DMS53 (cell line): ENCODE data around the gene CHRNA5.

Experiments used
- DNase-seq: peaks from one replicate; lab custom pipeline; 2025; lab: John Stamatoyannopoulos, UW

The CHRNA5 gene

DNA sequence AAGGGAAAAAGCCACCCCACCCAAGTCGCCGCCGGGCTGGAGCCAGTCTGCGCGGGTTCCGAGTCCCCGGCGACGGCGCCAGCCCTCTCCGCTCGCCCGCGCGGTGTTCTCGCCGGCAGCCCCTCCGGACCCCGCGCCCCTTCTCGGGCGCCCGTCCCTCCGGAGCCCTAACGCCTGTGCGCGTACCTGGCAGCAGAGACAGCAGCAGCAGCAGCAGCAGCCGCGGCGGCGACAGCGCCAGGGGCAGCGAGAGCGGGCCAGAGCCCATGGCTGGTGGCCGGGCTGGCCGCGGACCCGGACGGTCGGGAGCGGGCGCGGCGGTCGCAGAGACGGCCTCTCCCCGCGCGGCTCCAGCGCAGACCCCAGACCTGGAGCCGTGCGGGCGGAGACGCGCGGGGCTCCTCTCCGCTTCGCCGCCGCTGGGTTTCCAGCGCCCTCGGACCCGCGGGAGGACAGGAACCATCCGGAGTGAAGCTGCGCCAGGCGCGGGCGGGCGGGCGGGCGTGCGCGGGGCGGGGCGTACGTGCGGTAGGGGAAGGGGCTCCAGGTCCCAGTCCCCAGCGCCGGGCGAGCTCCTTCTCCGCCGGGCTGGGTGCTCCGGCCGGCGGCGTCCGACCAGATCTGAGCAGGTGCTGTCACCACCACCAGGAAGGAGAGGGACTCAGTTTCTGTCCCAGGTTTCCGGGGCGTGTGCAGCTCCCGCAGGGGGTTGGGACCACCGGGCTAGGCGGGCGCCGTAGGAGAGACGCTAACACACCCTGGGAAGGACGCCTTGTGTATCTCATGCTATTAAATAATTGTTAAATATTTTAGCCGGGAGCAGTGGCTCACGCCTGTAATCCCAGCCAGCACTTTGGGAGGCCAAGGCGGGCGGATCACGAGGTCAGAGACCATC, 55.5 kb downstream of the CHRNA5 start, which contains the start of gene CHRNA3:
CHRNA3 (minus strand) TSS at position 470 of the 895 bp plus-strand sequence; CDS start at position 268, 202 bp downstream.
- peak; percentile 54 for DNase-seq

DNA sequence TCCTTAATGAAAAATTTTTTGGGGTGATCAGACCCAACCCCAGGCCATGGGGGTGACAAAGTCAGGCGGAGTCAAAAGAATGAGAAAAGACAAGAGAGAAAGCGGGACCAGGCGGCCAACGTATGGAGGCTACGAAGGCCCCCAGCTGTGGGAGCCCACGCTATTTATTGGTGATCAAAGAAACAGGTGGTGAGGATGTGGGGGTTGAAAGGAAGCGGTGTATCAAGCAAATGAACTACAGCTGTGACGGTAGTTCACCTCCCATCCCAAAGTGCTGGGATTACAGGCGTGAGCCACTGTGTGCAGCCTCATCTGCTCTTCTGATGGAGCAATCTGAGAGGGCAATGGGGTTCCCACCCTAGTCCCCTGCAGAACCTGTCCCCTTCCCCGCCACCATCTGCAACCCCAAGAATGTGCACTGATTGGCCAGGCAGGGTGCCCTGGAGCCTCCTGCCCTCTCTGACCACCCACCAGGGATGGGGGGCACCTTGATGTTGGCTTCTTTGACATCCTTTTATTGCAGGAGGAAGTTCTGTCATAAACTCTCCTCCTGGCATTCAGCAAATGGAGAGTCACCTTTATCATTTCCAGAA, 56.6 kb downstream of the CHRNA5 start:
- no peak for DNase-seq

DNA sequence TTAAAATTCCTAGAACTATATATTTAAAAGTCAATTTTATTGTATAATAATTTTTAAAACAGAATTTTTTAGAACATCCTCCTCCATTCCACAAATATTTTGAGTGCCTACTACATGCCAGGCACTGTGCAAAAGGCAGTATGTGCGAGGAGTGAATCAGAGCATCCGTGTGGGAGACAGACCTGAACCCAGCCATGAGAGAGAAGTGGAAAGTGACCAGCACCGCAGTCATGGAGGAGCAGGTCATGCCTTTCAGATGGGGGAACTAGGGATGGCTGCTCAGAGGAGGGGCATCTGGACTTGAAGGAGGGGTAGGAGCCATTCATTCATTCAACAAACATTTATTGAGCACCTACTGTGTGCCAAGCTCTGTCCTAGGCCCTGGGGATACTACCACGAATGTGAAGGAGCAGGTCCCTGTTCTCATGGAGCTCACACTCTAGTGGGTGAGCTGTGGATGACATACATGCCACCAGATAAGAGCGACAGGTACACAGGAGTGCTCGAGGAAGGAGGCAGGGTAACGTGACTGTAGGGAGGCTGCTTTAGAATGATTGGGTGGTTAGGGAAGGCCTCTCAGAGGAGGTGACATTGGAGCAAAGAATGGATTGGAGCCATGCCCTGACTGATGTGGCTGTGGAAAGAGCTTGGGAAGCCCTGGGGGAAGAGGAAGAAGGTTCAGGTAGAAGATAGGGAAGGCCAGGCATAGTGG, 58.6 kb downstream of the CHRNA5 start:
- no peak for DNase-seq

DNA sequence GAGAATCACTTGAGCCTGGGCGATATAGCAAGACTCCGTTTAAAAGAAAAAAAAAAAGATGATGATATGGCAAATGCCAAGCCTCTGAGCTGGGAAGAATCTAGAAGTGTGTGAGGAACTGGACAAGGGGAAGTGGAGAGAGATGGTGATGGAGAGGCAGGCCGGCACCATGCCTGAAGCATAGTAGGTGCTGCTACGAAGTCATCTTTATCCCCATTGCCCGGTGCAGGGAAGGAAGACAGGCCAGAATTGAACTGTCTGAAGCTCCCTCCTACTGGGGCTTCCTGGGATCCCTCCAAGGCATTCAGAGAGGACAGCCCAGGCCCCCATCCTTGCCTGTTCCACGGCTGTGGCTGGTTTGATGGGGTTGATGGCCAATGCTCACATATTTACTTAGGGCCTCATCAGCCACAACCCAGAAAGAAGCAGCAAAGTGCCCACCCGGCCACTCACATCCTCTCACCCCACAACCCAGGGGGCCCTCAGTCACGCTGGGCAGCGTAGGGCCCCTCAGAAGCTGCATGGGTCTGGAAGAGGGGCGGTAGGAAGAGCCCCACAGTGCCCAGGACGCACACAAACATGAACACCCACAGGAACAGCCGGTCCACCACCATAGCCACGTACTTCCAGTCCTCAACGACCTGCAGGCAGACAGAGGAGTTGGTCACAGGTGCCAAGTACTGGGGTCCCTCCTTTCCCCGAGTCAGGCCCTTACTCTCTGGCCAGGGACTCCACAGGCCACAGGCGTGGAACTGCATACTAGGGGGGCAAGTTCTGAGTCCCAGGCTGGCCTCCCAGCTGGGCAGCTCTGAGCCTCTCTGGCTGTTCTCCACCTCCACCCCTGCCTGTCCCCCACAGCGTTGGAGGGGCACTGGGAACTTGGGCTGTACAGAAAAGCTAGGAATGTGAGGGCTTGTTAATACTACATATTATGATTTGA, 59.6 kb downstream of the CHRNA5 start:
- DNase-seq, result peak; percentile 37

DNA sequence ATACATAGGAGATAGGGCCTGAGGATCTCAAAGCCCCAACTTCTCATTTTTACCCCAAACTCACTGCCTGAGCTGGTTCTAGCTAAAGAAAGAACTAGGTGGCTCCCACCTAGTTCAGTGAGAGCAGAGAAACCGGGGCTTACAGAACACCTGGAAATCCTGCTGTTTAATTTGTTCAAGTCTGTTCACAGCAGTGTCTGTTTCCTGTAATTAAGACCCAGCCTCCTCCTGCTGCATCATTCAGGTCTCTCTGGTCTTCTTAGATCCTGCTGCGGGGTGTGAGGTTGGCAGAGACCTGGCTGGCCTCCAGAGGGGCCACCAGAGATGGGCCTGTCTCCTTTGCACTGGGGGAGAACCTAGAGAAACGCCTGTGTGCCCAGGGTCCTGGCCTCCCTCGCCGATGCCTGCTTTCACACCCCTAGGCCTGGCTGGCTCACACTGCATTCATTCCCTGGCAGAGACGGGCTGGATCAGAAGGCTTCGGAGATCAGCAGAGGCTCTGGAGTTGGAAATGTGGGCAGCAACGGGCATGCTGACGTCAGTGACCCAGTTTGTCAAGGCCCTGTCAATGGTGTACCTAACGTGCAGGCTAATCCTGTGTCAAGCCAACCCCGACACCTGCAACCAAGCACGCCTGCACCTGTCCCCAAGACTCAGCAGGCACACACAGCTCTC, 60.4 kb downstream of the CHRNA5 start:
- DNase-seq, result peak; percentile 96

DNA sequence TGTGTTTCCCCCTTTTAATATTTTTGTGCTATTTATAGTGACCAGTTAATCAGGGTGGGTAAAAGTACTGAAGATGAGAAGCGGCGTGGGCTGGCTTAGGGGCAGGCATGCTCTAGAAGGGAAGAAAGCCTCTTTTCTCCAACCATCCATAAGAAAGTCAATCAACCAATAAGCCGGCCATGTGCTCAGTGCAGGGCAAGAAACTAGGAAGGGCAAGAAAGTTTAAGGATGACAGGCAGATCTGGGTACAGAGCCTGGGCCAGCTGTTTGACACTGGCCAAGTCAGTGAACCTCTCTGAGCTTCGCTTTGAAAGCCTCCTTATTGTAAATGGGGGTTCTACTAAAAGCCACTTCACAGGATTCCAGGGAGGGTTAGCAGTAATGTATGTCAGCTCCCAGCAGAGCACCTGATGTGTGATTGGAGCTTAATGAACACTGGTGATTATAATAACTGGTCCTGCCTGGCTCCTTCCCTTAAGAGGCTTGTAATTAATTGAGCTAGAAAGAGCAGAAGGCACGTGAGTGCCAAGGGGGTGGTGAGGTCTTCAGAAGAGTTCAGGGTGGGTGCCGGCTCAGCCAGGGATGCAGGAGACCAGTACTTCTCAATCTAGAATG, 61.2 kb downstream of the CHRNA5 start:
- no peak for DNase-seq

DNA sequence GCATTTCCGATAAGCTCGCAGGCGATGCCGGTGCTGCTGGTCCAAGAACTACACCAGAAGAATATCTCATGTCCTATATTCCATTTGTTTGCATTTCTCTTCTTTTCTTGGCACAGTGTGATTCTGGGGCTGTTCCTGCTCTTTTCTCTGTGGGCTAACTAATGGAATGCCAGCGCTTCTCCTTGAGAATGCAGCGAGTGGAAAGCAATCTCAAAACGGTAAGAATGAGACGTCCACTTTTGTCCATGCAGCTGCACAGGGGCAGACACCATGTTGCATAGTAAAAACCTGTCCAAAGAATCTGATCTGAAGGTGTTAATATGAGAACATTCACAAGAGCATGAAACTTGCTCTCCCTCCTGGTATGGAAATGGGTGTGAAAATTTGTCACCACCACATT, 62.0 kb downstream of the CHRNA5 start:
- DNase-seq, result no peak

DNA sequence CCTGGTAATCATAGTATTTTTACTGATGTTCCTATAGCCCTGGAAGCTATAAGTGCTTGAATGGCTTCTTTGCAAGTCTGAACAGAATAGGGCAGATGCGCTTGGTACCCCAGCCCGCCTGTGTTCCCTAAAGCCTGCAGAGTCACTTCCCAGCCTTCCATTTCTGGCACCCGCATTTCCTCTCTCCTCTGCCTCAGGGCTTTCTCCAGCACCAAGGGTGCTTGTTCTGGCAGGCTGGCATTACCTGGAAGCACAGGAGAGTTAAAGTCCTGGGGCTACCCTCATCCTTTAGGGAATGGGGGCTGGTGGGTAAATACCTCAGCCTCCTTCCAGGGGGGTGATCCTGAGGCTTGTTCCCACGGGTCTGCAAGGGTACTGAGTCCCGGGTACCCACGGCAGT, 62.9 kb downstream of the CHRNA5 start:
- DNase-seq, result no peak

DNA sequence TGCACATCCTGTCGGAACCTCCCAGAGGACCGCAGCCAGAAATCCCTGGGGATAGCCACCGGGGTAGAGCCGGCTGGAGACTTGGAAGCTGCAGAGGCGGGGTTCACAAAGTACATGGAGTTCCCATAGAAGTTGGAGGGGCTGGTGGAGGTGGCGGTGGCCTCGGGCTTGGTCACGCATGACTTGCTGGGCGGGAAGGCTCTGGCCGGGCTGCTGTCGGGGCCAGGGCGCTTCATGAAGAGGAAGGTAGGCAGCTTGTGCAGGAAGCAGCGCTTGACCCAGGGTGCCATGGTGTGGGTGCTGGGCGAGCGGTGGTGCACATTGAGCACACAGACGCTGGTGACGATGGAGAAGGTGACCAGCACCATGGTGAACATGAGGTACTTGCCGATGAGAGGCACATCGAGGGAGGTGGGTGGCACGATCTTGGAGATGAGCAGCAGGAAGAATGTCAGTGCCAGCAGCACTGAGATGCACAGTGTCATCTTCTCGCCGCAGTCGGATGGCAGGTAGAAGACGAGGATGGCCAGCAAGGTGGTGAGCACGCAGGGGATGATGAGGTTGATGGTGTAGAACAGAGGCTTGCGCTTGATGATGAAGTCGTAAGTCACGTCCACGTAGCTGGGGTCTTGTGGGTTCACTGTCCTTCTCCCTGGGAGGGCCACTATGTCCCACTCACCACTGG, 63.9 kb downstream of the CHRNA5 start:
- DNase-seq, result no peak

DNA sequence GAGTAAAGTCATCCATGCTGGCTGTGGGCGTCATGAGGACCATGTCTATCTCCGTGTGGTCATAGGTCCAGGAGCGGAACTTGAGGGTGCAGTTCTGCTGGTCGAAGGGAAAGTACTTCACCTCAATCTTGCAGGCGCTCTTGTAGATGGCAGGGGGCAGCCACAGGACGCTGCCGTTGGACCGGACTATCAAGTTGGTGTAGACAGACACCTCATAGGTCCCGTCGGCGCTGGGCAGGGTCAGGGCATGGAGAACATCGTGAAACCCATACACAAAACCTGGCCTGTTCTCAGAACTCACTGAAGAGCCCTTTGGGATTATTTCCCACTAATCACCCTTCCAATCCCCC, 64.4 kb downstream of the CHRNA5 start:
- DNase-seq, result no peak

DNA sequence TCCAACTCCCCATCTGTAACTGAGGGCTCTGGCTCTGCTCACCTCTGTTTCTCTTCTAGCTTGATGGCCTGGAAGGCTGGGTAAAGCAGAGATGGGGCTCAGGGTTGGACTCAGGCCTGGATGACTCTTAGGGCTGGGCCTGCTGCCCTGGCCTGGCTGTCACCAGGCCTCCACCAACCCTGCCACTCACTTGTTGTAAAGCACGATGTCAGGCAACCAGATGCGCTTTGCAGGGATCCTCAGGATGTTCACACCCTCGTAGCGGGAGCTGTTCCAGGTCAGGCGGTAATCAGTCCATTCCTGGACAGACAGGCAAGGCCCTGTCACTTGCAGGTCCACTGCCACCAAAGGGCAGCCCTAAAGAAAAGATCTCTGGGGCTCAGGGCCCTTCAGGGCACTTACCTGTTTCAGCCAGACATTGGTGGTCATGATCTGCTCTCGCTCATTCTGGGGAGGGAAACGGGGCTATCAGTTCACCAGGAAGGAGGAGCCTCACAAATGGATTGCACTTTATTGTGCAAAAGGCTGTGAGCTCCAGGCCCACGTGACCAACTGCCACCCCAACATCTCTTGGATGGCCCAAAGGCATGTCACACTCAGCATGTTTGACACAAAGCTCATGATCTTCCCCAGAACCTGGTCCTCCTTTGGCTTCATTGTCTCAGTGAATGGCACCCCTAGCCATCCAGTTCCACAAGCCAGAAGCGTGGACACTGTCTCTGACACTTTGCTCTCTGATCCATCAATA, 65.7 kb downstream of the CHRNA5 start:
- DNase-seq, result no peak

DNA sequence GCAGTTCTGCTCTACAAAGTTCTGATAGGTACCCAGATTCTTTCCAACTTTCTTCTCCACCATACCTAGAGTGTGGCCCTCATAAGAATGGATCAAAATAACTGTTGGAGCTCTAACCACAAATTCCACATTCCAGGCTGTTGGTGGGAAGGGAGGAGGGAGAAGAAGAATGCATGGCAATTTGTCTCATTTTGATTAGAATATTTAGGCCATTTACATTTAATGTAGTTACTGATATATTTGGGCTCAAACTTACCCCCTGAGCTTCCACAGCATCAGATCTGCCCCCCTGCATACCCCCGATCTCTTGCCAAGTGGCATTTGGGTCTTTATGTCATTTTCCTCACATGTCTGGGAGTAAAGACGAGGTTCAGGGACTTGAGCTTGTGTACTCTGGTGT, 68.0 kb downstream of the CHRNA5 start:
- no peak for DNase-seq

DNA sequence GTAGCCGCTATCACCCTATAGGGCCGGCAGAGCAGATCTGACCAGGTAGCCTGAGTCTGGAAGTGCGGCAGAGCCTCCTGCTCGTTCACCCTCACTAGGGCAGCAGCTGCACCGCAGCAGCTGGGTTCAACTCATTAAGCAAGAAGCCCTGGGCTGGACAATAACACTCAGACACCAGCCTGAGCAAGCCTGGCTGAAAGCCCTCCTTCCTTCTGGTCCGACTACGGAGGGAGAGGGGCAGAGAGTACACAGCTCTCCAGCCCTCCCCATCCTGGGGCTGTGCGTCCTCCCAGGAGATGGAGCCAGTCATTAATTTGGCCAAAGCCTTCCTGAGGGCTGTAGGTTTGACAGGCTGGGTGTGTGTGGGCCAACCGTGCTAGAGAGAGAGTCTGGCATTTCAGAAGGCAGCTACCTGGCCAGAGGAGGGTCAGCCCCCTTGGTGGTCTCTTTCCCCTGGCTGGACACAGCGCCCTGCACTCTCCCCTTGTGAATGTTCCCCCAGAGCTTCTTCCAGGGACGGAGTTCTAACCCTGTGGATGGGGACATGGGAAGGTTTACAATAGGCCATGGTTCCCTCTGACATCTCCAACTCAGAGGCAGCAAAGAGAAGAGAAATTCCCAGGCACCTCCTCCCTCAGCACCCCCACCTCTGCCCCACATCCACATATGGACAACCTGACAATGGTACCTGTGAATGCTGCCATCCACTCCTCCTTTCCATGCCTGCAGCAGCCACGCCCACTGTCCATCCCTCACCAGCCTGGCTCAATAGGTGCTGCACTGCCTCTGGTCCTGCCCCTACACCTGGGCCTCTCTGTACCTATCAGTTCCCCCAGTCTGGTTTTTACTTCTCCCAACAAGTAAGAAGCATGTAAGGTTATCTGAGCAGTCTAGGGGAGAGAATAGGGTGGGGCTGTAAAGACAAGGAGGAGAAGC, 69.2 kb downstream of the CHRNA5 start:
- DNase-seq, result peak; percentile 35

DNA sequence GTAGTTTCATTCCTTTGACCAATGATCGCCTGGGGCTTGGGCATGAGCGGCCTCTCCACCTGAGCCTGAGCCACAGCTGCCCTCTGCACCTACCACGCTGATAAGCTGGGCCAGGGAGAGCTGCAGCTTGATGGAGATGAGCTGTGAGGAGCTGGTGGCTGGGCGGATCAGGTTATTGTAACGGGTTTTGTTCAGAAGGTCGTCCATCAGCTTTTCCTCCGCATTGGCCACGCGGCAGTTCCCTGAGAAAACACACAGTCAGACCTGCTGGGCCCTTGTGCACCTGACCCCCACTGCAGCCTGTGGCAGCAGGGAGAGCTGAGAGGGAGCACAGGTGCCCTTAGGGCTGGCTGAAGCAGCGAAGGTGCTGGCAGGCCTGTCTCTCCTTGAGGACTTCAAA, 70.0 kb downstream of the CHRNA5 start:
- no peak for DNase-seq

DNA sequence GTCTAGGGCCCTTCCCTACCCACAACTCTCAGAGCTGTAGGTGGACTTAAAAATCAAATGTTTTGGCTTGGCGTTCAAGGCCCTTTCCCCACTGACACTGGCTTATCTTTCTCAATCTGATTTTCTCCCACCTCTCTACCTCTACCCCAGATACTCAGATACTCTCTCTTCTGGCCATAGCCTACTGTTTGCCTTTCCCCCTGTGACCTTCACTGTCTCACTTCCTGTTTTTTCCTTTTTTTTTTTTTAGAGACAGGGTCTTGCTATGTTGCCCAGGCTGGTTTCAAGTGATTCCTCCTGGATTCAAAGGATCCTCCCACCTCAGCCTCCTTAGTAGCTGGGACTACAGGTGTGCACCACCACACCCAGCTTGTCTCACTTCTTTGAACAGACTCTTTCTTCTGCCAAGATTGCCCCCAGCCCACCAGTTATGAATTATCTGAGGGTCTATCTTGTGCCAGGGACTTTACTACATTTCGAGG, 71.1 kb downstream of the CHRNA5 start:
- DNase-seq, result no peak

DNA sequence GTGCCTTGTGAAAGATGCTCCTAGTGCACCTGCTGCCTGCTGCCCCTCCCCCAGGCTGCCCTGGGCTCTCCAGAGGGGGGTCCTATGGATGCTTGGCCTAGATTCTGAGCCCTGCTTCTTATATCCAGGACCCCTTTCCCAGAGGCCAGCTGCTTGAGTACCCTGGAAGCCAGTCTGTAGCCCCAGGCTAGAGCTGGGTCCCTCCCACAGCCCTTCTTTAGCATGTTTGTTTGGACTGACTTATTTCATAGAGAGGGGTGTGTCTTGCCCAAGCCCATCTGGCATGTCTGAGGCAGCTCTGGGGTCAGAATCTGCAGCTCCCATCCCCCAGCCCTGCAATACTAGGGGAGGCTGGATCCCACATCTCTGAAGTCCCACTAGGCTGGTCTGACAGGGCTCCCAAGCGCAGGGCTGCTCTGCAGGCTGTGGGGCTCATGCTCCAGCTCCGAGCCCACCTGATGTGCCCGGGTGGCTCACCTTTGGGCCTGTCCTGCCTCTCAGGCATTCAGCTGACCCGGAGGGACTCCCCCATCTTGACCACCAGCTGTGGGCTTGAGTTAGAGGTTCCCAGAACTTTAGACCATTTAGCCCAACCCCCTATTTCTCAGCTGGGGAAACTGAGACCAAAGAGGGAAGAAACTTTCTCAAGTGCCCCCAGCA, 72.6 kb downstream of the CHRNA5 start:
- DNase-seq, result no peak

DNA sequence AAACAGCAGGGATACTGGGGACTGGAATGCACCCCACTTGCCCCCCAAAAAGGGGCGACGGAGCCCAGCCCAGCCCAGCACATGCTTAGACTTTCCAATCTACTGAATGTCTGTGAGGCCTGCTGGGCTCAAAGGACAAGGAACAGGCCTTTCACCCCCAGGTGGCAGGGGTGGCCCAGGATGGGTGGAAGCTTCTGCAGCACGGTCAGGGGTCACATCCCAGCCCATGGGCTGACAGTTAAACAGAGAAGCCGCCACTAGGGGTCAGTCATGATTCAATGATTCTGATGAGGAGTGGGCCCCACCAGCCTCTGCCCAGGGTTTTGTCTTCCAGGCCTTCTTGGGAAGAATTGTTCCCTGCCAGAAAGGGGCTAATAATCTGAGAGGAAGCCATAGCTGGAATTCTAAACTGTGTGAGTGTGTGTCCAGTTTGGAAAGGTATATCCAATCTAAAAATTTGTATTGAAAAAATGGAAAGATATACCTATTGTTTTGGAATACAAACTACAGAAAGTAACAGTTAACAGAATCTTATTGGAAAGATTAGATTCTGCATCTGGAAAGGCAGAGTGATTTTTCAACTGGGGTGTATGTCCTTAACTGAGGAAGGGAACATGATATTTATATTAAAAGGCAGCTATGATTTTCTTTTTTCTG, 73.5 kb downstream of the CHRNA5 start:
- DNase-seq, result peak; percentile 71
